ENCODE data around the gene RHEB.

The RHEB gene

DNA sequence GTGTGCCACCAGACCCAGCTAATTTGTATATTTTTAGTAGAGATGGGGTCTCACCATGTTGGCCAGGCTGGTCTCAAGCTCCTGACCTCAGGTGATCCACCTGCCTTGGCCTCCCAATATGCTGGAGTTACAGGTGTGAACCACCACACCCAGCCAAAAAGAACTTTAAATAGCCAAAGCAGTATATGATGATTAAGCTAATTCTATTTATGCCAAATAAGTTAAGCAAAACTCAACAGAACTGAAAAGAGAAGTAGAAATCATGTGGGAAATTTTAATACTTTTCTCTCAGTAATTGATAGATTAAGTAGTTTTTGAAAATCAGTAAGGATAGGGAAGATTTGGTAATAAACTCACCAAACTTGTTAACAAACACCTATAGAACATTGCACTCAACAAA lies 24.5 kb upstream of the RHEB start:
- Histone ChIP-seq H3K9me3 (ENCODE audit: insufficient read depth, low read length, severe bottlenecking) (no peaks in the 10 kb centered on the region), H3K4me1 (ENCODE audit: insufficient read depth, low read length) (no peaks in the 10 kb centered on the region), H3K4me3 (ENCODE audit: low read depth in 1 of 2, low read length in 2 of 2) (no peak overlapping the region), H3K79me2 (ENCODE audit: insufficient read depth, low read length) (no peaks in the 10 kb centered on the region), H3K4me2 (ENCODE audit: insufficient read depth, low read length) (no peak overlapping the region), H3K27ac (ENCODE audit: low read length) (no peak overlapping the region), H3K27me3 (ENCODE audit: insufficient read depth, low read length, poor library complexity) (peaks cover 19% of the 10 kb centered on the region), H4K20me1 (ENCODE audit: insufficient read depth, low read length) (no peaks in the 10 kb centered on the region), H3K9ac (ENCODE audit: low read depth, low read length) (no peak overlapping the region), H3K36me3 (ENCODE audit: insufficient read depth, low read length) (no peaks in the 10 kb centered on the region), H2AFZ (ENCODE audit: low read depth, low read length) (no peak overlapping the region)
- no peak for ATAC-seq (ENCODE audit: insufficient read depth, low read depth)
- TF ChIP-seq EZH2 (IDR thresholded peaks at IDR 0.05; ENCODE audit: borderline replicate concordance, low read depth, low read length, severe bottlenecking), result no peak
- TF ChIP-seq, protein P1, sequence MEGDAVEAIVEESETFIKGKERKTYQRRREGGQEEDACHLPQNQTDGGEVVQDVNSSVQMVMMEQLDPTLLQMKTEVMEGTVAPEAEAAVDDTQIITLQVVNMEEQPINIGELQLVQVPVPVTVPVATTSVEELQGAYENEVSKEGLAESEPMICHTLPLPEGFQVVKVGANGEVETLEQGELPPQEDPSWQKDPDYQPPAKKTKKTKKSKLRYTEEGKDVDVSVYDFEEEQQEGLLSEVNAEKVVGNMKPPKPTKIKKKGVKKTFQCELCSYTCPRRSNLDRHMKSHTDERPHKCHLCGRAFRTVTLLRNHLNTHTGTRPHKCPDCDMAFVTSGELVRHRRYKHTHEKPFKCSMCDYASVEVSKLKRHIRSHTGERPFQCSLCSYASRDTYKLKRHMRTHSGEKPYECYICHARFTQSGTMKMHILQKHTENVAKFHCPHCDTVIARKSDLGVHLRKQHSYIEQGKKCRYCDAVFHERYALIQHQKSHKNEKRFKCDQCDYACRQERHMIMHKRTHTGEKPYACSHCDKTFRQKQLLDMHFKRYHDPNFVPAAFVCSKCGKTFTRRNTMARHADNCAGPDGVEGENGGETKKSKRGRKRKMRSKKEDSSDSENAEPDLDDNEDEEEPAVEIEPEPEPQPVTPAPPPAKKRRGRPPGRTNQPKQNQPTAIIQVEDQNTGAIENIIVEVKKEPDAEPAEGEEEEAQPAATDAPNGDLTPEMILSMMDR (IDR thresholded peaks at IDR 0.05; ENCODE audit: borderline replicate concordance, extremely low read depth, low read length, poor library complexity, severe bottlenecking), result no peak
- no peak for DNase-seq

DNA sequence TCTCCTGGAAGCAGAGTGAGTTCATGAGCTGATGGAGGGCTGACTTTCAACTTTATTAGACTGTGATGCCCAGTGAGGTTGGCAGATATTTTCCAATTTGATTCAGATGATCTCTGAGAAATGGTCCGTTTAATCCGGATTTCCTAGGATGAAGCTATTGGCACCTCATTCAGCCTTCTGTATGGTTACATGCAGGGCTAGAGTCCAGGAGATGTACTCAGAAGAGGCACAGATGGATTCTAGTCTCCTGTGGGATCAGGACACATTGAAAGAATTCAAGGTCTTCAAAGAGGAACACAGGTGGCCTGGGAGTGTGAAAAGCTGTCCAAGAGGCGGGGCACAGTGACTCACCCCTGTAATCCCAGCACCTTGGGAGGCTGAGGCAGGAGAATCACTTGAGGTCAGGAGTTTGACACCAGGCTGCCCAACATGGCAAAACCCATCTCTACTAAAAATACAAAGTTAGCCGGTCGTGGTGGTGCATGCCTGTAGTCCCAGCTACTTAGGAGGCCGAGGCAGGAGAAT lies 23.0 kb upstream of the RHEB start:
- ATAC-seq (ENCODE audit: insufficient read depth, low read depth) (no peak), DNase-seq (no peak)
- Histone ChIP-seq H2AFZ (ENCODE audit: low read depth, low read length) (no peak overlapping the region), H3K4me1 (ENCODE audit: insufficient read depth, low read length) (no peaks in the 10 kb centered on the region), H3K36me3 (ENCODE audit: insufficient read depth, low read length) (no peaks in the 10 kb centered on the region), H3K27me3 (ENCODE audit: insufficient read depth, low read length, poor library complexity) (peaks cover 17% of the 10 kb centered on the region), H3K9me3 (ENCODE audit: insufficient read depth, low read length, severe bottlenecking) (no peaks in the 10 kb centered on the region), H3K9ac (ENCODE audit: low read depth, low read length) (no peak overlapping the region), H3K79me2 (ENCODE audit: insufficient read depth, low read length) (no peaks in the 10 kb centered on the region), H3K4me2 (ENCODE audit: insufficient read depth, low read length) (no peak overlapping the region), H3K27ac (ENCODE audit: low read length) (no peak overlapping the region), H4K20me1 (ENCODE audit: insufficient read depth, low read length) (no peaks in the 10 kb centered on the region), H3K4me3 (ENCODE audit: low read depth in 1 of 2, low read length in 2 of 2) (no peak overlapping the region)
- TF ChIP-seq, protein P1 (IDR thresholded peaks at IDR 0.05; ENCODE audit: borderline replicate concordance, extremely low read depth, low read length, poor library complexity, severe bottlenecking), result no peak
- TF ChIP-seq EZH2 (IDR thresholded peaks at IDR 0.05; ENCODE audit: borderline replicate concordance, low read depth, low read length, severe bottlenecking), result no peak

DNA sequence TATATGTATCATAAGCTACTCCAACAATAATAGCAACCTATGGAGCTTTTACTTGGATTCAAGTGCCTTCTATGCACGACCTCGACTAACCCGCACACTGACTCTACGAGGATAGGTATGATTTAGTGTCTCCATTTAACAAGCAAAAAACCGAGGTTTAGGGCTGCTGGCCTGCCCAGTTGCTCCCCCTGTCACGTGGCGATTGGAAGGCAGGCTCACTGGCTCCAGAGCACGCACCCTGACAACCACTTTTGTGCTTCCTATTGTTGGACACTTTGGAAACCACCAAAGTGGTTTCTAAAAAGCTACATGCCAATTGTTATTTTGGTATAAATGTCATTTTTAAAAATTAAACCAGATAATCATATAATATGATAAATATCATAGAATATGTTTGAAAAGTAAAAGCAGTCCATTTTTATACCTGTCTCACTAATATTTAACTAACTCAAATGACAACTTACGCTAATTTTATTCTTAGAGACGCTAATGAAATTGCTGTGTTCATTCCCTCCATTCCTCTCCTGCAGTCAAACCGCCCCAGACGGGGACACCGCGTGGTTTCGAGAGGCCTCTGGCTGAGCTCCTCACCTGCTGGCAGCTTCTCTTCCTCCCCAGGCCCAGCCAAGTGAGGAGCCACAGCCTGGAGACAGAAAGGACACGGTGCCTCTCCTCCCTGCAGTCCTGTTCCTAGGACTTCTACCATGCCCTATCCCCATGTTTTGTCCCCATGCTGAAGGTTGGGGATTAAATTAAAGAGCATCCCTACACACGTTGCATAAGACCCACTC lies 22.2 kb upstream of the RHEB start:
- H3K79me2 ChIP-seq (ENCODE audit: insufficient read depth, low read length), result no peaks in the 10 kb centered on the region
- H3K4me1 ChIP-seq (ENCODE audit: insufficient read depth, low read length), result no peaks in the 10 kb centered on the region
- H3K27ac ChIP-seq (ENCODE audit: low read length), result no peak overlapping the region
- H2AFZ ChIP-seq (ENCODE audit: low read depth, low read length), result no peak overlapping the region
- no peak overlapping the region for H3K4me2 ChIP-seq (ENCODE audit: insufficient read depth, low read length)
- DNase-seq (no peak), ATAC-seq (ENCODE audit: insufficient read depth, low read depth) (no peak)
- TF ChIP-seq, protein P1 (IDR thresholded peaks at IDR 0.05; ENCODE audit: borderline replicate concordance, extremely low read depth, low read length, poor library complexity, severe bottlenecking), result no peak
- TF ChIP-seq EZH2 (IDR thresholded peaks at IDR 0.05; ENCODE audit: borderline replicate concordance, low read depth, low read length, severe bottlenecking), result no peak
- peaks cover 17% of the 10 kb centered on the region for H3K27me3 ChIP-seq (ENCODE audit: insufficient read depth, low read length, poor library complexity)
- no peaks in the 10 kb centered on the region for H3K36me3 ChIP-seq (ENCODE audit: insufficient read depth, low read length)
- H3K9ac ChIP-seq (ENCODE audit: low read depth, low read length), result no peak overlapping the region
- H3K4me3 ChIP-seq (ENCODE audit: low read depth in 1 of 2, low read length in 2 of 2), result no peak overlapping the region
- no peaks in the 10 kb centered on the region for H4K20me1 ChIP-seq (ENCODE audit: insufficient read depth, low read length)
- H3K9me3 ChIP-seq (ENCODE audit: insufficient read depth, low read length, severe bottlenecking), result no peaks in the 10 kb centered on the region
